GM12878 (cell line): ENCODE data around the gene EHD4. TPM values are rescaled to one million over a fixed set of nuclear protein-coding genes. Genes with fewer than 3 reads are reported as not detected.

Experiments
- ATAC-seq: fragments of 200-7000 bp; cut with Tn5 transposase; 3 replicates; pipeline ENCODE4 v1.9.1; 2020; ENCODE audit warnings: mild to moderate bottlenecking, moderate library complexity
- BruUV-seq: library from RNA; stranded (reverse); fragments of 400-500 nt; replicated peaks from 2 replicates; lab custom pipeline; 2021; lab: Mats Ljungman, UMichigan
- CTCF ChIA-PET: fragments of 300-600 bp; sonication (Branson Sonifier 250); formaldehyde crosslinking; extraction: SDS; loops from one replicate; lab custom pipeline; 2021; ENCODE audit warnings: inconsistent platforms; lab: Yijun Ruan, JAX
- POLR2A ChIA-PET: fragments of 350-600 bp; formaldehyde crosslinking; extraction: SDS; loops from one replicate; lab custom pipeline; 2021; ENCODE audit warnings: inconsistent platforms; lab: Charles Lee
- RAD21 ChIA-PET: fragments of 300-600 bp; sonication (Branson Sonifier 250); formaldehyde crosslinking; loops from one replicate; lab custom pipeline; 2023; ENCODE audit warnings: antibody characterized with exemption; ENCODE audit not compliant: unreplicated experiment; lab: Charles Lee
- SMC1A ChIA-PET: fragments of 300-600 bp; sonication (Branson Sonifier 250); formaldehyde crosslinking; loops from one replicate; lab custom pipeline; 2023; ENCODE audit not compliant: unreplicated experiment, uncharacterized antibody; lab: Charles Lee
- DNase-seq: peaks from one replicate; pipeline ENCODE4 v3.0.0-alpha.2; 2011; ENCODE audit warnings: low read depth, low spot score
- FAIRE-seq: peaks from 3 replicates; lab custom pipeline; 2011; peaks lifted over from hg19 to GRCh38; lab: Jason Lieb, UNC
- H2AFZ ChIP-seq: 2 replicates; pipeline ENCODE4 v1.6.0; 2011; ENCODE audit warnings: low read depth, low read length, control low read depth; ENCODE audit not compliant: control insufficient read depth
- H3K27ac ChIP-seq: 2 replicates; pipeline ENCODE4 v1.5.1; 2011; ENCODE audit warnings: control low read depth; ENCODE audit not compliant: control insufficient read depth, insufficient read depth
- H3K27me3 ChIP-seq, 2 experiments: replicated peaks in 1 of 2; 2 replicates each; pipeline versions ENCODE4 v1.6.0 to v1.6.1; 2011; ENCODE audit warnings: low read length in 1 of 2; ENCODE audit not compliant: control insufficient read depth in 2 of 2, insufficient read depth in 2 of 2
- H3K36me3 ChIP-seq, 2 experiments: 2 replicates each; pipeline ENCODE4 v1.5.1; 2011; ENCODE audit warnings: low read length in 1 of 2; ENCODE audit not compliant: control insufficient read depth in 2 of 2, insufficient read depth in 2 of 2
- H3K4me1 ChIP-seq: 2 replicates; pipeline ENCODE4 v1.6.1; 2011; ENCODE audit warnings: mild to moderate bottlenecking, low read length, moderate library complexity, mixed read lengths; ENCODE audit not compliant: control insufficient read depth, insufficient read depth
- H3K4me2 ChIP-seq: 2 replicates; pipeline ENCODE4 v1.6.0; 2011; ENCODE audit warnings: control low read depth; ENCODE audit not compliant: control insufficient read depth, insufficient read depth
- H3K4me3 ChIP-seq: fragments of 200-600 bp; sonication (generic); 2 replicates; pipeline ENCODE4 v1.5.1; 2016
- H3K79me2 ChIP-seq: 2 replicates; pipeline ENCODE4 v1.6.0; 2011; ENCODE audit warnings: low read length; ENCODE audit not compliant: control insufficient read depth, insufficient read depth
- H3K9ac ChIP-seq: 2 replicates; pipeline ENCODE4 v1.8.0; 2011; ENCODE audit warnings: low read length, control low read depth, mixed read lengths; ENCODE audit not compliant: control insufficient read depth, insufficient read depth
- H3K9me3 ChIP-seq: replicated peaks from 3 replicates; pipeline ENCODE4 v1.5.1; 2011; ENCODE audit warnings: mild to moderate bottlenecking, low read length; ENCODE audit not compliant: control insufficient read depth, insufficient read depth
- H4K20me1 ChIP-seq: 2 replicates; pipeline ENCODE4 v1.6.0; 2011; ENCODE audit not compliant: control insufficient read depth, insufficient read depth
- ATF7 ChIP-seq: fragments of 450-650 bp; IDR thresholded peaks from 2 replicates; pipeline ENCODE4 v1.6.1; 2016; ENCODE audit warnings: low read depth, mild to moderate bottlenecking
- BMI1 ChIP-seq: fragments of 450-650 bp; IDR thresholded peaks from 2 replicates; pipeline ENCODE4 v1.6.1; 2016; ENCODE audit warnings: mild to moderate bottlenecking, moderate library complexity, borderline replicate concordance
- CHD1 ChIP-seq: IDR thresholded peaks from 2 replicates; pipeline ENCODE4 v1.6.1; 2012; ENCODE audit warnings: low read depth, low read length, improper control_type of control experiment
- CHD4 ChIP-seq: fragments of 200-600 bp; sonication (generic); IDR thresholded peaks from 2 replicates; pipeline ENCODE4 v1.6.1; 2016; ENCODE audit warnings: mild to moderate bottlenecking
- IKZF2 ChIP-seq, 2 experiments: fragments of 450-650 bp; IDR thresholded peaks; 2 replicates each; pipeline ENCODE4 v1.6.1; 2017; ENCODE audit warnings: mild to moderate bottlenecking in 2 of 2, moderate library complexity in 2 of 2
- NBN ChIP-seq: fragments of 450-650 bp; IDR thresholded peaks from 2 replicates; pipeline ENCODE4 v1.6.1; 2016
- NR2C1 ChIP-seq: fragments of 450-650 bp; IDR thresholded peaks from 2 replicates; pipeline ENCODE4 v1.6.1; 2017; ENCODE audit warnings: antibody characterized with exemption, mild to moderate bottlenecking, moderate library complexity
- WGBS: methylation state at CpG from one replicate; pipeline ENCODE4 v1.1.6; 2016; ENCODE audit warnings: low lambda C conversion rate; ENCODE audit not compliant: insufficient replicate concordance, insufficient coverage; ENCODE audit errors: missing lambda C conversion rate; 5-methylcytosine and 5-hydroxymethylcytosine counted together
- in situ Hi-C: fragments of 300-500 bp; cut with MboI; formaldehyde crosslinking; loops from 9 replicates; pipeline ENCODE4 v1.14.3; 2018; ENCODE audit warnings: mixed read lengths
- intact Hi-C: fragments of 100-400 bp; cut with micrococcal nuclease; formaldehyde crosslinking; loops from one replicate; pipeline ENCODE4 v1.14.2; 2022; ENCODE audit not compliant: unreplicated experiment
- polyA plus RNA-seq, 11 experiments: library from polyadenylated mRNA; depleted of rRNA in 4 of 11; unstranded in 6 of 11; stranded (reverse) in 5 of 11; fragments of >200 nt; fragmentation: Nextera tagmentation in 4 of 11; fragmentation: Illumina TruSeq in 1 of 11; extraction: Ambion mirVana in 4 of 11; extraction: Trizol in 1 of 11; gene quantifications; 1 replicate in 1 of 11; 2 replicates in 10 of 11; pipeline versions ENCODE4 v1.2.1 to v1.2.3, GENCODE V29; 2011 to 2016; ENCODE audit warnings: inconsistent platforms in 2 of 11, missing spikeins in 2 of 11, low read depth in 1 of 11
- total RNA-seq, 4 experiments: library from RNA; depleted of rRNA in 3 of 4; stranded (reverse); fragments of >200 nt in 3 of 4; fragmentation: Illumina TruSeq in 1 of 4; extraction: Trizol in 1 of 4; gene quantifications; 2 replicates each; pipeline versions ENCODE4 v1.2.1 to v1.2.3, GENCODE V29; 2013 to 2021
- TF ChIP-seq, protein P1 (sequence below): fragments of 450-650 bp; IDR thresholded peaks from 2 replicates; pipeline ENCODE4 v1.6.1; 2016; ENCODE audit warnings: mild to moderate bottlenecking
- TF ChIP-seq, protein P2 (sequence below): IDR thresholded peaks from 2 replicates; pipeline ENCODE4 v1.6.1; 2012; ENCODE audit warnings: mild to moderate bottlenecking, low read depth, low read length

EHD4 gene
- total and polyA plus RNA-seq, 10 of the 15 experiments (the other 5 are each of a cell fraction or from before 2014, with no cell fraction given) = 4.2 to 62.9 (median 44.7) TPM

- ChIA-PET CTCF (interaction anchor here (0.9 to 1.0 kb wide), 2 partner anchors 27 to 86 kb away, joined by 3 to 6 read pairs; no protein-coding TSS in a partner anchor), POLR2A (no interaction called here)
- no TSS peak for BruUV-seq
Observed at GRCh38 chr15:41858756-41859155, 113.6 kb downstream of the EHD4 start.

More at GRCh38 chr15:41858756-41859155, 113.6 kb downstream of the EHD4 start:
- FAIRE-seq (no peak), DNase-seq (no peak), ATAC-seq (no peak)
- no peaks in the 10 kb centered on the region for H4K20me1 ChIP-seq
- no peaks in the 10 kb centered on the region for H3K4me1 ChIP-seq
- intact Hi-C loops (no loop called here), in situ Hi-C loops (no loop called here)
- 32% methylated on average over 15 of the region's 15 CpGs for WGBS
- H3K4me2 ChIP-seq = no peak overlapping the region
- no peaks in the 10 kb centered on the region for H3K9me3 ChIP-seq
- SMC1A ChIA-PET = no interaction called here
- H3K4me3 ChIP-seq = no peak overlapping the region
- TF ChIP-seq CHD1 (no peak), IKZF2 (IDR thresholded peaks at IDR 0.05) (no peak), NBN (no peak), NR2C1 (no peak), CHD4 (no peak), ATF7 (no peak), BMI1 (no peak)
- TF ChIP-seq, protein P1, sequence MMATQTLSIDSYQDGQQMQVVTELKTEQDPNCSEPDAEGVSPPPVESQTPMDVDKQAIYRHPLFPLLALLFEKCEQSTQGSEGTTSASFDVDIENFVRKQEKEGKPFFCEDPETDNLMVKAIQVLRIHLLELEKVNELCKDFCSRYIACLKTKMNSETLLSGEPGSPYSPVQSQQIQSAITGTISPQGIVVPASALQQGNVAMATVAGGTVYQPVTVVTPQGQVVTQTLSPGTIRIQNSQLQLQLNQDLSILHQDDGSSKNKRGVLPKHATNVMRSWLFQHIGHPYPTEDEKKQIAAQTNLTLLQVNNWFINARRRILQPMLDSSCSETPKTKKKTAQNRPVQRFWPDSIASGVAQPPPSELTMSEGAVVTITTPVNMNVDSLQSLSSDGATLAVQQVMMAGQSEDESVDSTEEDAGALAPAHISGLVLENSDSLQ = no peak
- TF ChIP-seq, protein P2, sequence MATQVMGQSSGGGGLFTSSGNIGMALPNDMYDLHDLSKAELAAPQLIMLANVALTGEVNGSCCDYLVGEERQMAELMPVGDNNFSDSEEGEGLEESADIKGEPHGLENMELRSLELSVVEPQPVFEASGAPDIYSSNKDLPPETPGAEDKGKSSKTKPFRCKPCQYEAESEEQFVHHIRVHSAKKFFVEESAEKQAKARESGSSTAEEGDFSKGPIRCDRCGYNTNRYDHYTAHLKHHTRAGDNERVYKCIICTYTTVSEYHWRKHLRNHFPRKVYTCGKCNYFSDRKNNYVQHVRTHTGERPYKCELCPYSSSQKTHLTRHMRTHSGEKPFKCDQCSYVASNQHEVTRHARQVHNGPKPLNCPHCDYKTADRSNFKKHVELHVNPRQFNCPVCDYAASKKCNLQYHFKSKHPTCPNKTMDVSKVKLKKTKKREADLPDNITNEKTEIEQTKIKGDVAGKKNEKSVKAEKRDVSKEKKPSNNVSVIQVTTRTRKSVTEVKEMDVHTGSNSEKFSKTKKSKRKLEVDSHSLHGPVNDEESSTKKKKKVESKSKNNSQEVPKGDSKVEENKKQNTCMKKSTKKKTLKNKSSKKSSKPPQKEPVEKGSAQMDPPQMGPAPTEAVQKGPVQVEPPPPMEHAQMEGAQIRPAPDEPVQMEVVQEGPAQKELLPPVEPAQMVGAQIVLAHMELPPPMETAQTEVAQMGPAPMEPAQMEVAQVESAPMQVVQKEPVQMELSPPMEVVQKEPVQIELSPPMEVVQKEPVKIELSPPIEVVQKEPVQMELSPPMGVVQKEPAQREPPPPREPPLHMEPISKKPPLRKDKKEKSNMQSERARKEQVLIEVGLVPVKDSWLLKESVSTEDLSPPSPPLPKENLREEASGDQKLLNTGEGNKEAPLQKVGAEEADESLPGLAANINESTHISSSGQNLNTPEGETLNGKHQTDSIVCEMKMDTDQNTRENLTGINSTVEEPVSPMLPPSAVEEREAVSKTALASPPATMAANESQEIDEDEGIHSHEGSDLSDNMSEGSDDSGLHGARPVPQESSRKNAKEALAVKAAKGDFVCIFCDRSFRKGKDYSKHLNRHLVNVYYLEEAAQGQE = no peak
- RAD21 ChIA-PET = interaction anchor here (0.5 to 0.8 kb wide), 2 partner anchors 46 to 527 kb away, joined by 3 read pairs; no protein-coding TSS in a partner anchor
- no peaks in the 10 kb centered on the region for H3K36me3 ChIP-seq
- no peak overlapping the region for H3K27ac ChIP-seq
- H2AFZ ChIP-seq = no peak overlapping the region
- no peaks in the 10 kb centered on the region for H3K79me2 ChIP-seq
- no peak overlapping the region for H3K9ac ChIP-seq
- H3K27me3 ChIP-seq = no peaks in the 10 kb centered on the region; a peak in 1 of 4 replicates
